GM12873 (cell line): ENCODE measurements around the gene ZNF200.

Experiments used
- TF ChIP-seq, protein P1 (sequence below): IDR thresholded peaks from 2 replicates; pipeline ENCODE4 v1.5.1; 2012; ENCODE audit warnings: low read depth, mild to moderate bottlenecking, moderate library complexity, low read length, control low read depth; ENCODE audit not compliant: insufficient read depth; ENCODE audit errors: missing control alignments

The ZNF200 gene

DNA sequence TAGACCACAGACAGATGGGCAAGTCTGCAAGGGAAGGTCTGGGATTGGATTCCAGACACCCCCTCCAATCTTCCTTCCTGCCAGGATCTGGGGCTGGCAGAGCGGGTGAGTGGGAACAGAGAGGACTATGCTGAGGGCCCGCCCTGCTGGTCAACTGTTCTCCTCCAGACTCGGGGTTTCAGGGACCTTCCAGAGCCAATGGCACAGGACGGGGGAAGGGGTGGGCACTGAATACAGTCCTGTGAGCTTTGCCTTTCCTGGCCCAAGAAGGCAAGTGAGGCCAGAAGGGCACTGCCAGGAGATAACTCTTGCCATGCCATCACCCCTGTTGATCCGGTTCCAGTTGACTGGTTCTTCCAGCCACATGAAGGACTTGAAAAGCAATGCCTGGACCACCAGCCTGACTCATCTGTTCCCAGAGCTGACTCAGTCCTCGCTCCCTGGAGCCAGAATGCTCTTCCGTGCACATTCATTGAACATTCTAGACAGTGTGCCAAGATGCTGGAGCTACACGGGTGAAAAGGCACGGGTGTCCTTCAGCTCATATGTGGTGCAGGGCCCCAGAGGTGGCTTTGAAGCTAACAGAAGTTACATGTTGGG lies 22.0 kb upstream of the ZNF200 start:
- TF ChIP-seq, protein P1, sequence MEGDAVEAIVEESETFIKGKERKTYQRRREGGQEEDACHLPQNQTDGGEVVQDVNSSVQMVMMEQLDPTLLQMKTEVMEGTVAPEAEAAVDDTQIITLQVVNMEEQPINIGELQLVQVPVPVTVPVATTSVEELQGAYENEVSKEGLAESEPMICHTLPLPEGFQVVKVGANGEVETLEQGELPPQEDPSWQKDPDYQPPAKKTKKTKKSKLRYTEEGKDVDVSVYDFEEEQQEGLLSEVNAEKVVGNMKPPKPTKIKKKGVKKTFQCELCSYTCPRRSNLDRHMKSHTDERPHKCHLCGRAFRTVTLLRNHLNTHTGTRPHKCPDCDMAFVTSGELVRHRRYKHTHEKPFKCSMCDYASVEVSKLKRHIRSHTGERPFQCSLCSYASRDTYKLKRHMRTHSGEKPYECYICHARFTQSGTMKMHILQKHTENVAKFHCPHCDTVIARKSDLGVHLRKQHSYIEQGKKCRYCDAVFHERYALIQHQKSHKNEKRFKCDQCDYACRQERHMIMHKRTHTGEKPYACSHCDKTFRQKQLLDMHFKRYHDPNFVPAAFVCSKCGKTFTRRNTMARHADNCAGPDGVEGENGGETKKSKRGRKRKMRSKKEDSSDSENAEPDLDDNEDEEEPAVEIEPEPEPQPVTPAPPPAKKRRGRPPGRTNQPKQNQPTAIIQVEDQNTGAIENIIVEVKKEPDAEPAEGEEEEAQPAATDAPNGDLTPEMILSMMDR = no peak

DNA sequence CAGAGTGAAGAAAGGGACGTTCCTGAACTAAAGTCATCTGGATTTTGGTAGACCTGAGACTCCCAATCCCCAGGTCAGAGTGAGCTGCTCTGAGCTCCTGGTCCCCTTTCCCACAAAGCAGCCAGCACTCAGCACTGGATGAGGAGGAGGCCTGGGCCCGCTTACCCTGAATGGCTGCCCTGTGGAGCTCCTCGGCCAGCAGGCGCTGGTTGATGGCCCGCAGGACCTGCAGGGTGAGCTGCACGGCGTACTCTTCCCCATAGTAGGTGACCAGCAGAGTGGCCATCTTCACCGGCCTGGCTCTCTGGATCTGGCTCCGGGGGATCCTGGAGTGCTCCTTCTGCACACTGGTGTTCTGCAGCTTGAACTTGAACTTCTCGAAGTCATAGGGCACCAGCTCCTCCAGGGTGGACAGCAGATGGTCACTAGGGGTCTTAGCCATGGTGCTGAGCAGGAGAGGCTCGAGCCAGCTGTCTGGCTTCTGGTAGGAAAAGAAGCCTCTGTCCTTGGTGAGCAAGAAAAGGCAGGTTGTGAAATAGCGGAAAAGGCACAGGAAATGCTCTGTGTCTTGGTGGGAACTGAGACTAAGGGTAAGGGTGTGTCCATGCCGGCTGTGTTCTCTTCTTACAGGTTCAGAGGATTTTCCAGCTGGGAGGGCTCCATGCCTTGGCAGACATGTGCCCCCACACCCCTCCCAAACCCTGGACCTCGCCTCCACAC lies 21.3 kb upstream of the ZNF200 start, which contains the start of gene MEFV:
Gene MEFV, minus strand, starts transcription at position 488 of the 720 bp plus-strand sequence. Its CDS starts 46 bp downstream, at position 442.
- TF ChIP-seq, protein P1 = no peak

DNA sequence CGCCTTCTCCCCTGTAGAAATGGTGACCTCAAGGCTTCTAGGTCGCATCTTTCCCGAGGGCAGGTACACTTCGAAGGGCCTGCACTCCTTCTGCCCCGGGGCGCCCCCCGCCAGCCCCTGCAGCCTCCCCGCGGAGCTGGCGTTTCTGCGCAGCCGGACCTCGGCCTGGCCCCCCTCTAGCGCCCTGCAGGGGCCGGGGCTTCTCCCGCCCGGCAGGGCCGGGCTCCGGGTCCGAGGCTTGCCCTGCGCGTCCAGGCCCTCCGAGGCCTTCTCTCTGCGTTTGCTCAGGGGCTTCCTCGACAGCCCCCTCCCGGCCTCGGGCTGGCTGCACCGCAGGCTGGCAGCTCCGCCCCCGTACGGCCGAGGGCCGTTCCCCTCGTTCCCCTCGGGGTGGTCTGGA lies 19.4 kb upstream of the ZNF200 start:
- TF ChIP-seq, protein P1 = no peak

DNA sequence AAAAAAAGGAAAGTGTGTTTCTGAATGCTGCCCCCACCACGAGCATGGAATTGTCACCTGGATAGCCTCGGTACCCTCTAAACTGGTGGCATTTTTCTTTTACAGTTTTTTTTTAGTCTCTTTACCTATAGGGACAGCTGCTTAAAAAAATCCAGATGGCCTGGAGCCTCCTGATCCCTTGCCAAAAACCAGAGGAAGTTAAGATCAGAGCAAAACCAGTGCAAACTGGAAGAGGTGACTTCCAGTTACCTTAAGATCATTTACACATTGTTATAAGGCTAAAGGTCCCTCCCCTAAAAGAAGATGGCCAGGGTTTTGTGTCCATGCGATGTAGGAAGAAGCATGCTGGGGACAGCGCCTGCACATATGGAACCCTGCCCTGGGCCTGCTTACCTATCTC lies 18.0 kb upstream of the ZNF200 start:
- TF ChIP-seq, protein P1 = no peak

DNA sequence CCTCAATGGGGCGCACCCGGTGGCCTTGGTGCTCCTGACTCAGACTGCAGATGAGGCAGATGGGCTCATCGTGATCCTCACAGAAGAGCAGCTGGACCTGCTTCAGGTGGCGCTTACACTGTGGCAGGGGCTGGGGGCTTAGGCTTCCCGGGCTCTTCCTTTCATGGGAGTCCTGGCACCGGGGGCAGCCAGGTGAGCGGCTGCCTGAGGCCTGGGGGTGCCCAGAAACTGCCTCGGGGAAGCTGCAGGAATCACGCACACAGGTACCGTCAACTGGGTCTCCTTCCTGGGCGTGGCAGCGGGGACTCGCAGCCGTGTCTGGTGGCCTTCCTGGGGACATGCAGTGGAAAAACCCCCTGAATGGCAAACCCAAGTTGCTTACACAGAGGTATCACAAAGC lies 14.5 kb upstream of the ZNF200 start:
- TF ChIP-seq, protein P1 = no peak

DNA sequence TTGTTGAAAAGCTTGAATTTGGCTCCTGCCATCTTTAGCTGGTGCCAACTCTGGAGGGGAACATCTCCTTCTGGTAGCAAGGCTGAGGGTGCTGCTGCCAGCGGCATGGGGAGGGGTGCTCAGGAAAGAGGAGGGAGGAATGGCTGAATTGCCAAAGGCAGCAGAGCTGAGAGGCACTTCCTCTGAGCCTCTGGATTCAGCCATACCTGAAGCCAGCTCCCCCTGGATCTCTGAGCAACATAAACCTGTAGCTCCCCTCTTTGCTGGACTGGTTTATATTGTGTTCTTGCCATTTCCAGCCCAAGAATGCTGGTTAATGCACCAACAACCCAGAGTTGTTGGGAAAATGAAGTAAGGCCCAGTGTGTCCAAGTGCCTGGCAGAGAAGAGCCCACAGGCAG lies 14.1 kb upstream of the ZNF200 start:
- TF ChIP-seq, protein P1 = no peak

DNA sequence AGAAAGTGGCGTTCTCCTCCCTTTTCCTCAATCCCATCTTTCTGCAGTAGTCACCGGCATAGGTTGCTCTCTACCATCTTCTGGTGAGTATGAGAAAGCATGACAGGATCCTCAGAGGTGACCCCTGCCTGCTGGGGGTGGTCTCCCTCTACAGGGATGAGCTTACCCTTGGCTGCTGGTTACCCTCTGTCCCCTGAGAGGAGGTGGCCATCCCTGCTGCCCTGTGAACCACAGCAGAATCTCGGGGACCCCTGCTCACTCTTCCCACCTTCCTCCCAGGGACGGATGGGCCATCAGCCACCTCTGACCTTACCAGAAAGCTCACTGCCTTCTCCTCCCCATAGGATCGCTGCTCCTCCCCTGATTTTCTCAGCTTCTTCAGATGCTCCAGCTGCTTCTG lies 13.6 kb upstream of the ZNF200 start:
- TF ChIP-seq, protein P1 = no peak
